ENCODE data around the gene TBC1D3H. TPM values are rescaled to one million over a fixed set of nuclear protein-coding genes. Genes with fewer than 3 reads are reported as not detected.
"Not testable (repeated sequence)": the region's sequence is repeated elsewhere in the genome, so short reads cannot be mapped to it uniquely, and the experiment has no call there.

Gene TBC1D3H
- total RNA-seq (ENCODE audit: low replicate concordance): not detected in 2 replicates

DNA sequence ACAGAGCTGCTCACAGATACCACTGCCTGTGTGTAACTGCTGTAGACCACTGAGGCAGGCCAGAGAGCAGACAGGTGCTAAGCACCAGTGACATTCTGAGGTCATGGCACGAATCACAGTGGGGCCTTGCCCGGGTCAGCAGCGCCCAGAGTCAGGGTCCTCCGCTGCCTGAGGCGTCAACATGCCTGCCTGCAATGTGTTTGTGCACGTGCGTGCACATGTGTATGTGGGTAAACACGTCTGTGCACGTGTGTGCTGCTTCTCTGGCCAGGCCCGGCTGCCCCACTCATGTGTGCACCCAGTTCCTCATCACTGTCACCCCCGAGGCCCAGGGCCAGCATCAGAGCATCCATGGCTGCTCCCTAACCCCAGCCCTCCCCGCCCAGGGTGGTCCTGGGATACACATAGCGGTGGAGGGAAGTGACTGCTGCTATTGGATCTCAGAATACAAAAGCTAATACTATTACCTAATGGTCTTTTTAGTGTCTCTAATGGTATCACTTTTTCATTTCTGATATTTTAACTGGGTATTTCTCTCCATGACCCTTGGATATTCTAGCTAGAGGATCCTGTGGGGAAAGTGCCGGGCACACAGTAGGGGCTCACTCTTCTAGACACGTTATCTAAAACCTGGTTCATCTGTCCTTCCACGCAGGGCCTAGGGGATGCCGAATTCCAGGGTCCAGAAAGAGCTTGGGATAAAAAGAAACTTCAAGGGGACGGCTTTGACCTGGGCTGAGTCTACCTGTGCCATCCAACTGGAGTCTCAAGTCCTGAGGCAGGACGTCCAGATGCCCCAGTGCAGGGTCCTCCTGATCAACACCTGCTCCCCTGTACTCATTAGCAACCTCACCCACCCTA is at the start of gene TBC1D3H:
Gene TBC1D3H (minus strand): TSS at position 51 of the 861 bp plus-strand sequence. CDS start 1,540 bp downstream, outside the sequence.
- H3K4me3 ChIP-seq (ENCODE audit: low read depth, low read length); DNase-seq (ENCODE audit: low read depth): not testable (repeated sequence)

DNA sequence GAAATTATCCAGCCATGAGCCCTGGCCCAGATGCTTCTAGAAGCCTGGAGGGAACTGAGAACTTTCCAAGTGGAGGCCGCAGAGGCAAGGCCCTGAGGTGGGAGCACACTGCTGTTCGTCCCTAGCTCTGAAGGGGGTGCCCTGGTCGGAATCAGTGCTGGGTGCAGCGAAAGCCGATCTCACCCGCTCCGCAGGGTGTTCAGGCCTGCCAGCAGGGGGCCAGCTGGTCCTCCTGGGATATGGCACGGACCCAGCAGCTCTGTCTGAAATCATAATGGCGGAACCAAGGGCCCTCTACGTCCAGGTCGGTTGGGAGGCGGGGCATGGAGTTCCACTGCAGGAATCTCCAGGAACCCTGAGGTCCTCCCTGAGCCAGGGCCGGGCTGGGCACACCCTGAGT is 40.7 kb upstream of the TBC1D3H start:
- not testable (repeated sequence) for DNase-seq (ENCODE audit: low read depth); H3K4me3 ChIP-seq (ENCODE audit: low read depth, low read length)

DNA sequence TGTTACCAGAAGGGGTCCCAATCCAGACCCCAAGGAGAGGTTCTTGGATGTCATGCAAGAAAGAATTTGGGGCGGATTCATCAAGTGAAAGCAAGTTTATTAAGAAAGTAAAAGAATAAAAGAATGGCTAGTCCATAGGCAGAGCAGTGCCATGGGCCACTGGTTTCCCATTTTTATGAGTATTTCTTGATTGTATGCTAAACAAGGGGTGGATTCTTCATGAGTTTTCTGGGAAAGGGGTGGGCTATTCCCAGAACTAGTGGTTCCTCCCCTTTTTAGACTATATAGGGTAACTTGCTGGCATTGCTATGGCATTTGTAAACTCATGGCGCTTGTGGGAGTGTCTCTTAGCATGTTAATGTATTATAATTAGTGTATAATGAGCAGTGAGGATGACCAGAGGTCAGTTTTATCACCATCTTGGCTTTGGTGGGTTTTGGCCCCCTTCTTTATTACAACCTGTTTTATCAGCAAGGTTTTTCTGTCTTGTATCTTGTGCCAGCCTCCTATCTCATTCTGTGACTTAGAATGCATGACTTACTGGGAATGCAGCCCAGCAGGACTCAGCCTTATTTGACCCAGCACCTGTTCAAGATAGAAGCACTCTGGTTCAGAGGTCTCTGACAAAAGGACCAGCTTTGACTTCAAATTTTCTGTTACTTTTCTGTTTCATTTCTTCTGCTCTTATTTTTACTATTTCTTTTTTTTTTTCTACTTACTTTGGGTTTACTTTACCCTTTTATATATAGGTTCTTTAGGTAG is 27.1 kb upstream of the TBC1D3H start:
- not testable (repeated sequence) for H3K4me3 ChIP-seq (ENCODE audit: low read depth, low read length); DNase-seq (ENCODE audit: low read depth)

- not testable (repeated sequence) for DNase-seq (ENCODE audit: low read depth); H3K4me3 ChIP-seq (ENCODE audit: low read depth, low read length)
Observed at GRCh38 chr17:36390943-36391645, 2.9 kb upstream of the TBC1D3H start.

DNA sequence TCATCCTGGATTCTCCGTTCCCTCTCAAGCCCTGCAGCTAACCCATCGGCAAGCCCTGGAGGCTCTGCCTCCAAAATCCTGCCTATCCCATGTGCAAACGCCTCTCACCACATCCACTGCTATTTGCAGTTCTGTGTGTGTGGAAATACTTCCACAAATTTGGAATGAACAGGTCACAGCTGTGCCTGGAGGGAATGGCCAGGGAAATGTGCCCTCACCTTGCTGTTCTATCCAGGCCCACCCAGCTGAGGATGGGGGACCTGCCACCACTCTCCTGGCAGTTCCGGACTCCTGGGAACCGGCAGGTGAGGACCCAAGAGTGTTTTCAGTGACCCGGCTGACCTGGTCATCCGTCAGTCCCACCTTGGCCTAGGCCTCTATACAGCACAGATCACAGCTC is 12.3 kb downstream of the TBC1D3H start:
- DNase-seq (ENCODE audit: low read depth); H3K4me3 ChIP-seq (ENCODE audit: low read depth, low read length): not testable (repeated sequence)

DNA sequence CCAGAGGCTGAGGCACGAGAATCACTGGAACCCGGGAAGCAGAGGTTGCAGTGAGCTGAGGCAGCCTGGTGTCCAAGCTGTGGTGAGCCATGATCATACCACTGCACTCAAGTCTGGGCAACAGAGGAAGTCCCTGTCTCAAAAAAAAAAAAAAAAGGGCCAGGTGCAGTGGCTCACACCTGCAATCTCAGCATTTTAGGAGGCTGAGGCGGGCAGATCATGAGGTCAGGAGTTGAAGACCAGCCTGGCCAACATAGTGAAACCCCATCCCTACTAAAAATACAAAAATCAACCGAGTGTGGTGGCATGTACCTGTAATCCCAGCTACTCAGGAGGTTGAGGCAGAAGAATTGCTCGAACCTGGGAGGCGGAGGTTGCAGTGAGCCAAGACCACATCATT is 25.7 kb downstream of the TBC1D3H start:
- DNase-seq (ENCODE audit: low read depth); H3K4me3 ChIP-seq (ENCODE audit: low read depth, low read length): not testable (repeated sequence)

Small RNA genes within 50 kb of the gene (small RNA-seq; reads per million reads assigned to genes)
- gene RNU6-1192P: not detected

Other genes starting within 250 kb of the TBC1D3H start
- gene TBC1D3B, start 211.8 kb downstream of the TBC1D3H start, total RNA-seq (ENCODE audit: low replicate concordance): 0.36 and 3.5 TPM in 2 replicates
- gene CCL3L1, start 191.7 kb downstream of the TBC1D3H start, total RNA-seq (ENCODE audit: low replicate concordance): not detected in 2 replicates
- not detected in 2 replicates for gene CCL4L2, start 177.4 kb downstream of the TBC1D3H start, total RNA-seq (ENCODE audit: low replicate concordance)
- gene TBC1D3I, start 123.9 kb downstream of the TBC1D3H start, total RNA-seq (ENCODE audit: low replicate concordance): 0.09 TPM in 1 of 2 replicates, not detected in the other
- not detected in 2 replicates for gene TBC1D3G, start 64.6 kb downstream of the TBC1D3H start, total RNA-seq (ENCODE audit: low replicate concordance)
- gene ZNHIT3, start 98.2 kb upstream of the TBC1D3H start, total RNA-seq (ENCODE audit: low replicate concordance): 26.9 and 28.0 TPM in 2 replicates
- 43.3 and 66.2 TPM in 2 replicates for gene MYO19, start 146.4 kb upstream of the TBC1D3H start, total RNA-seq (ENCODE audit: low replicate concordance)
- gene PIGW, start 146.6 kb upstream of the TBC1D3H start, total RNA-seq (ENCODE audit: low replicate concordance): 6.4 and 12.7 TPM in 2 replicates
- 68.1 and 75.8 TPM in 2 replicates for gene GGNBP2, start 156.5 kb upstream of the TBC1D3H start, total RNA-seq (ENCODE audit: low replicate concordance)
- gene DHRS11, start 203.4 kb upstream of the TBC1D3H start, total RNA-seq (ENCODE audit: low replicate concordance): 1.1 and 4.1 TPM in 2 replicates
- gene MRM1, start 213.1 kb upstream of the TBC1D3H start, total RNA-seq (ENCODE audit: low replicate concordance): 2.3 and 4.3 TPM in 2 replicates